Measurements from ENCODE around the gene ZNF107. TPM values are rescaled to one million over a fixed set of nuclear protein-coding genes. Genes with fewer than 3 reads are reported as not detected.

Gene ZNF107
- polyA plus RNA-seq, 3 donors = 0.44 to 0.89 (median 0.65) TPM

DNA sequence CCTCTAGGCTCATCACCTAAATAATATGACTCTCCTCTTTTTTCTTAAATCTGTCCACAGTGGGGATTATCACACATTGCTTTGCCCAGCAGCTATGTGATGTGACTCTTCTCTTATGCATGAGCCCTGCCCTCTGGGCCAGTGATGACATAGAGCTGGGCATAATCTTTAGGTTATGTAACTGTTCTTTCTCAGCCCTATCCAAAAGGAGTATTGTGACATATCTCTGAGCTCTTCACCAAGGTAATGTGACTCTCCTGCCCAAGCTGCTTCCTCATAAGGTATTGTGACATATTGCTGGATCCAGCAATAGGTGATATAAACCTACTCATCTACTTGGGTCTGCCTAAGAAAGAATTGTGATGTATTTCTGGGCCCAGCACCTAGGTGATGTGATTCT is 37.7 kb upstream of the ZNF107 start:
- Mint-ChIP-seq H3K27me3 (ENCODE audit: low read depth in 3 of 3) (no peaks in the 10 kb centered on the region), H3K4me1 (no peaks in the 10 kb centered on the region), H3K4me3 (no peak overlapping the region), H3K27ac (peak overlapping the region in 1 of 7 donors; percentile 9), H3K9me3 (peaks cover 0 to 2% (median 0%) of the 10 kb centered on the region in 7 donors), H3K36me3 (no peaks in the 10 kb centered on the region)
- Histone ChIP-seq H4K20me1 (ENCODE audit: insufficient read depth, low read length) (no peaks in the 10 kb centered on the region), H3K4me2 (replicated peaks; ENCODE audit: extremely low read depth, low read length, poor library complexity, severe bottlenecking) (no peak overlapping the region), H3K4me1 (ENCODE audit: control insufficient read depth in 1 of 2, insufficient read depth in 2 of 2, low read length in 2 of 2) (no peaks in the 10 kb centered on the region), H3K9ac (ENCODE audit: insufficient read depth, low read length, poor library complexity, severe bottlenecking) (no peak overlapping the region), H3K27ac (ENCODE audit: low read depth in 1 of 2, low read length in 2 of 2) (no peak overlapping the region), H2AFZ (ENCODE audit: insufficient read depth, low read depth, low read length, poor library complexity, severe bottlenecking) (no peak overlapping the region), H3K79me2 (ENCODE audit: insufficient read depth, low read length) (no peaks in the 10 kb centered on the region), H3K27me3 (ENCODE audit: control insufficient read depth in 2 of 2, insufficient read depth in 2 of 2, low read length in 2 of 2) (no peaks in the 10 kb centered on the region), H3K36me3 (replicated peaks in 1 of 2; ENCODE audit: control insufficient read depth in 1 of 2, insufficient read depth in 2 of 2, low read length in 2 of 2) (no peaks in the 10 kb centered on the region), H3K9me3 (replicated peaks in 1 of 2; ENCODE audit: control insufficient read depth in 1 of 2, insufficient read depth in 1 of 2, low read length in 2 of 2) (no peaks in the 10 kb centered on the region), H3K4me3 (replicated peaks in 1 of 3; ENCODE audit: low read depth in 2 of 3, low read length in 3 of 3) (no peak overlapping the region)
- intact Hi-C loops (cut with micrococcal nuclease) = loop anchor here in 1 of 2 donors (10.0 kb wide), 1 partner anchor 1613 kb away; no protein-coding TSS in a partner anchor
- TF ChIP-seq, protein P1, sequence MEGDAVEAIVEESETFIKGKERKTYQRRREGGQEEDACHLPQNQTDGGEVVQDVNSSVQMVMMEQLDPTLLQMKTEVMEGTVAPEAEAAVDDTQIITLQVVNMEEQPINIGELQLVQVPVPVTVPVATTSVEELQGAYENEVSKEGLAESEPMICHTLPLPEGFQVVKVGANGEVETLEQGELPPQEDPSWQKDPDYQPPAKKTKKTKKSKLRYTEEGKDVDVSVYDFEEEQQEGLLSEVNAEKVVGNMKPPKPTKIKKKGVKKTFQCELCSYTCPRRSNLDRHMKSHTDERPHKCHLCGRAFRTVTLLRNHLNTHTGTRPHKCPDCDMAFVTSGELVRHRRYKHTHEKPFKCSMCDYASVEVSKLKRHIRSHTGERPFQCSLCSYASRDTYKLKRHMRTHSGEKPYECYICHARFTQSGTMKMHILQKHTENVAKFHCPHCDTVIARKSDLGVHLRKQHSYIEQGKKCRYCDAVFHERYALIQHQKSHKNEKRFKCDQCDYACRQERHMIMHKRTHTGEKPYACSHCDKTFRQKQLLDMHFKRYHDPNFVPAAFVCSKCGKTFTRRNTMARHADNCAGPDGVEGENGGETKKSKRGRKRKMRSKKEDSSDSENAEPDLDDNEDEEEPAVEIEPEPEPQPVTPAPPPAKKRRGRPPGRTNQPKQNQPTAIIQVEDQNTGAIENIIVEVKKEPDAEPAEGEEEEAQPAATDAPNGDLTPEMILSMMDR (IDR thresholded peaks at IDR 0.05) = no peak
- no peak for DNase-seq

DNA sequence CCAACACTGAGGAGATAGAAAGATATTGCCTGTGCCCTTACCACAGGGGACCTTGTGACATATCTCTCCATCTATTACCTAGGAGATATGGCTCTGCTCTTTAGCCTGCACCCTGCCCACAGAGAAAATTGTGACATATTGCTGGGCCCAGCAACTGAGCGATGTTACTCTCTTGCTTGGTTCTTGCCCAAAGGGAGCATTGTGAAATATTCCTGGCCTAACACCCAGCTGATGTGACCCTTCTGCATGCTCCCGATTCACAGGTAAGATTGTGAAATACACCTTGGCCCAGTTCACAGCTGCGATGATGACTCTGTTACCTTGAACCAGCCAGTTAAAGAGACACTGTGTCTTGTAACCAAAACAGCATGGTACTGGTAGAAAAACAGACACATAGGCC is 37.2 kb upstream of the ZNF107 start:
- no peak overlapping the region for H3K9ac ChIP-seq (ENCODE audit: insufficient read depth, low read length, poor library complexity, severe bottlenecking)
- 83% methylated on average over 3 of the region's 3 CpGs for WGBS (ENCODE audit: insufficient coverage)
- H3K4me3 ChIP-seq (replicated peaks in 1 of 3; ENCODE audit: low read depth in 2 of 3, low read length in 3 of 3) = no peak overlapping the region
- intact Hi-C loops (cut with micrococcal nuclease) = loop anchor here in 1 of 2 donors (10.0 kb wide), 1 partner anchor 1614 kb away; no protein-coding TSS in a partner anchor
- Mint-ChIP-seq H3K4me3 (no peak overlapping the region), H3K27ac (no peak overlapping the region), H3K9me3 (peaks cover 0 to 1% (median 0%) of the 10 kb centered on the region in 7 donors), H3K27me3 (ENCODE audit: low read depth in 3 of 3) (no peaks in the 10 kb centered on the region), H3K4me1 (no peaks in the 10 kb centered on the region), H3K36me3 (no peaks in the 10 kb centered on the region)
- DNase-seq = no peak
- H3K4me2 ChIP-seq (replicated peaks; ENCODE audit: extremely low read depth, low read length, poor library complexity, severe bottlenecking) = no peak overlapping the region
- no peaks in the 10 kb centered on the region for H3K4me1 ChIP-seq (ENCODE audit: control insufficient read depth in 1 of 2, insufficient read depth in 2 of 2, low read length in 2 of 2)
- TF ChIP-seq, protein P1 (IDR thresholded peaks at IDR 0.05) = no peak
- no peaks in the 10 kb centered on the region for H3K9me3 ChIP-seq (replicated peaks in 1 of 2; ENCODE audit: control insufficient read depth in 1 of 2, insufficient read depth in 1 of 2, low read length in 2 of 2)
- H3K27ac ChIP-seq (ENCODE audit: low read depth in 1 of 2, low read length in 2 of 2) = no peak overlapping the region
- H3K36me3 ChIP-seq (replicated peaks in 1 of 2; ENCODE audit: control insufficient read depth in 1 of 2, insufficient read depth in 2 of 2, low read length in 2 of 2) = no peaks in the 10 kb centered on the region
- no peaks in the 10 kb centered on the region for H3K79me2 ChIP-seq (ENCODE audit: insufficient read depth, low read length)
- H3K27me3 ChIP-seq (ENCODE audit: control insufficient read depth in 2 of 2, insufficient read depth in 2 of 2, low read length in 2 of 2) = no peaks in the 10 kb centered on the region
- no peaks in the 10 kb centered on the region for H4K20me1 ChIP-seq (ENCODE audit: insufficient read depth, low read length)
- H2AFZ ChIP-seq (ENCODE audit: insufficient read depth, low read depth, low read length, poor library complexity, severe bottlenecking) = no peak overlapping the region
